ENCODE data around the gene ELF3. TPM values are rescaled to one million over a fixed set of nuclear protein-coding genes. Genes with fewer than 3 reads are reported as not detected.

Gene ELF3
- total RNA-seq, 1 donor from 2014 or later: 0.68 TPM

- DNase-seq: no peak
- no peak overlapping the region for H3K4me3 Mint-ChIP-seq
- H3K27me3 Mint-ChIP-seq: no peaks in the 10 kb centered on the region
- H3K36me3 Mint-ChIP-seq (ENCODE audit: low read depth): peaks cover 31% of the 10 kb centered on the region
- peaks cover 3% of the 10 kb centered on the region for H3K4me1 Mint-ChIP-seq
- no peaks in the 10 kb centered on the region for H3K9me3 Mint-ChIP-seq
- H3K27ac Mint-ChIP-seq: no peak overlapping the region
- intact Hi-C loops (cut with micrococcal nuclease): no loop called here
Measured at GRCh38 chr1:201989354-201990128, 20.8 kb upstream of the ELF3 start.

GRCh38 chr1:201990427-201990826 is 20.0 kb upstream of the ELF3 start:
- no peak for DNase-seq
- no peak overlapping the region for H3K27ac Mint-ChIP-seq
- no peak overlapping the region for H3K4me3 Mint-ChIP-seq
- H3K27me3 Mint-ChIP-seq: no peaks in the 10 kb centered on the region
- H3K4me1 Mint-ChIP-seq: peaks cover 3% of the 10 kb centered on the region
- H3K36me3 Mint-ChIP-seq (ENCODE audit: low read depth): peaks cover 31% of the 10 kb centered on the region
- intact Hi-C loops (cut with micrococcal nuclease): no loop called here
- no peaks in the 10 kb centered on the region for H3K9me3 Mint-ChIP-seq

DNA sequence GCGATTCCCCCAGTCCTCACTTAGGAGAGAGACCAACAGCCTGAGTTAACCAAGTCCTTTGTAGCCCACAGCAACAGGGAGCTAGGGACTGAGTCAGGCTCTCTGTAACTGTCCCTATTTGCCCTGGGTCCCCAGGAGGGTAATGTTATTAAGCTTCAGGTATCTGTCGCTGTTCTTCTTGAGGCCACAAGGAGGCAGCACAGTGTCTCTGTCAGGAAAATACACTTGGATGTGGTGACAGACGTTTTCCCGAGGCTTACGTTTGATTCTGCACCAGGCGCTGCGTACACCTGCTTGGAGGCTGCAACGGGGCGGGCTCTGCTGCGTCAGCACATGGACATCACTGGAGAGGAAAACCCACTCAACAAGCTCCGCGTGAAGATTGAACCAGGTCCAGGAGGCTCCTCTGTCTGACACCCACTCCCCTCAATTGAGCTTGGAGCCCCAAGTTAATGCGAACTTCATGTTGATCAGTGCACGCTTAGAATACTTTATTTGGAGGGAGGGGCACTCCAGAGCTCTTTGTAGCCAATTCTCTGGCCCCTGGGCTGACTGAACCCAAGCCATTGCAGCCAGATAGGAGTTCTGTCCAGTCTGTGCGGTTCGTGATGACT is 10.7 kb upstream of the ELF3 start:
- no peak overlapping the region for H3K27ac Mint-ChIP-seq
- no peaks in the 10 kb centered on the region for H3K27me3 Mint-ChIP-seq
- intact Hi-C loops (cut with micrococcal nuclease): loop anchor here (2.0 kb wide), 1 partner anchor 119 kb away; no protein-coding TSS in a partner anchor
- DNase-seq: peak; percentile 70
- peaks cover 33% of the 10 kb centered on the region for H3K36me3 Mint-ChIP-seq (ENCODE audit: low read depth)
- H3K4me3 Mint-ChIP-seq: no peak overlapping the region
- no peaks in the 10 kb centered on the region for H3K9me3 Mint-ChIP-seq
- no peaks in the 10 kb centered on the region for H3K4me1 Mint-ChIP-seq

GRCh38 chr1:202002507-202002906 is 7.9 kb upstream of the ELF3 start:
- no peaks in the 10 kb centered on the region for H3K27me3 Mint-ChIP-seq
- peaks cover 35% of the 10 kb centered on the region for H3K36me3 Mint-ChIP-seq (ENCODE audit: low read depth)
- H3K9me3 Mint-ChIP-seq: no peaks in the 10 kb centered on the region
- no peak overlapping the region for H3K27ac Mint-ChIP-seq
- no peaks in the 10 kb centered on the region for H3K4me1 Mint-ChIP-seq
- H3K4me3 Mint-ChIP-seq: no peak overlapping the region
- intact Hi-C loops (cut with micrococcal nuclease): no loop called here
- no peak for DNase-seq

DNA sequence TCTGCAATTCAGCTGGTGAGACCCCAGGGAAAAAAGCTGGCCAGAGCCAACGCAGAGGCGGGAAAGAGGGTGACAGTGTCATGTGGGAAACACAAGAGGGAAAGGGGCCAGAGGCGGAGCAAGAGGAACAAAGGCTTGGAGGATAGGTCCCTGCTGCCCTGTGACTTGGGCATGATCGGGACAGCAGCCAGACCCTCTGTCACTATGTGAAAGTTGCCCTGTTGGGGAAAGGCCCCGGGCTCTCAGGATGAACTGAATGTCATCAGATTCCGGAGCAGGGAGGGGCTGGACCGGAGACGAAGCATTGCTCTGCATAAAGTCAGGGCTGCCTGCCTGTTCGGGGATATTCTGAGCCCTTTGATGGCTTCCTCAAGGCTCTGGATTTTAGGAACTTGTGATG is 5.7 kb upstream of the ELF3 start:
- intact Hi-C loops (cut with micrococcal nuclease): no loop called here
- no peak for DNase-seq

DNA sequence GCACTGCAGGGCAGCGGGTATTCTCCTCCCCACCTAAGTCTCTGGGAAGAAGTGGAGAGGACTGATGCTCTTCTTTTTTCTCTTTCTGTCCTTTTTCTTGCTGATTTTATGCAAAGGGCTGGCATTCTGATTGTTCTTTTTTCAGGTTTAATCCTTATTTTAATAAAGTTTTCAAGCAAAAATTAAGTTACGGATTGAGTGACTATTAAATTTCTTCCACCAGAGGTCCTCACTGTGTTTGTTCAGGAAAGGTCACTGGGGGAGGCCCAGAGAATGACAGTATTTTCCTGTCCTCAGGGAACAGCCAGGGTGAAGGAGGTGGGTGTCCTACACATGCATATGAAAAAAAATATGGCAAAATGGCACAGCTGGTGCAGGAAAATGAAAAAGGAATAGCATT is 4.4 kb upstream of the ELF3 start:
- Mint-ChIP-seq H3K27me3 (no peaks in the 10 kb centered on the region), H3K4me3 (no peak overlapping the region), H3K4me1 (peaks cover 2% of the 10 kb centered on the region), H3K36me3 (ENCODE audit: low read depth) (peaks cover 19% of the 10 kb centered on the region), H3K9me3 (no peaks in the 10 kb centered on the region), H3K27ac (no peak overlapping the region)
- intact Hi-C loops (cut with micrococcal nuclease): no loop called here
- DNase-seq: no peak

More for the DNA sequence above, 5.7 kb upstream of the ELF3 start:
- Mint-ChIP-seq H3K36me3 (ENCODE audit: low read depth) (peaks cover 28% of the 10 kb centered on the region), H3K4me1 (peaks cover 2% of the 10 kb centered on the region), H3K27me3 (no peaks in the 10 kb centered on the region), H3K4me3 (no peak overlapping the region), H3K27ac (no peak overlapping the region), H3K9me3 (no peaks in the 10 kb centered on the region)

GRCh38 chr1:202007304-202007703 is 3.1 kb upstream of the ELF3 start:
- no peak for DNase-seq
- no peaks in the 10 kb centered on the region for H3K27me3 Mint-ChIP-seq
- no peak overlapping the region for H3K4me3 Mint-ChIP-seq
- intact Hi-C loops (cut with micrococcal nuclease): no loop called here
- H3K9me3 Mint-ChIP-seq: no peaks in the 10 kb centered on the region
- no peak overlapping the region for H3K27ac Mint-ChIP-seq
- peaks cover 2% of the 10 kb centered on the region for H3K4me1 Mint-ChIP-seq
- peaks cover 15% of the 10 kb centered on the region for H3K36me3 Mint-ChIP-seq (ENCODE audit: low read depth)

GRCh38 chr1:202007805-202008489 is 2.4 kb upstream of the ELF3 start:
- H3K27ac Mint-ChIP-seq: no peak overlapping the region
- intact Hi-C loops (cut with micrococcal nuclease): loop anchor here (2.0 kb wide), 1 partner anchor 111 kb away; no protein-coding TSS in a partner anchor
- no peak for DNase-seq
- no peaks in the 10 kb centered on the region for H3K9me3 Mint-ChIP-seq
- no peak overlapping the region for H3K4me3 Mint-ChIP-seq
- no peaks in the 10 kb centered on the region for H3K27me3 Mint-ChIP-seq
- peaks cover 13% of the 10 kb centered on the region for H3K36me3 Mint-ChIP-seq (ENCODE audit: low read depth)
- H3K4me1 Mint-ChIP-seq: peaks cover 2% of the 10 kb centered on the region

DNA sequence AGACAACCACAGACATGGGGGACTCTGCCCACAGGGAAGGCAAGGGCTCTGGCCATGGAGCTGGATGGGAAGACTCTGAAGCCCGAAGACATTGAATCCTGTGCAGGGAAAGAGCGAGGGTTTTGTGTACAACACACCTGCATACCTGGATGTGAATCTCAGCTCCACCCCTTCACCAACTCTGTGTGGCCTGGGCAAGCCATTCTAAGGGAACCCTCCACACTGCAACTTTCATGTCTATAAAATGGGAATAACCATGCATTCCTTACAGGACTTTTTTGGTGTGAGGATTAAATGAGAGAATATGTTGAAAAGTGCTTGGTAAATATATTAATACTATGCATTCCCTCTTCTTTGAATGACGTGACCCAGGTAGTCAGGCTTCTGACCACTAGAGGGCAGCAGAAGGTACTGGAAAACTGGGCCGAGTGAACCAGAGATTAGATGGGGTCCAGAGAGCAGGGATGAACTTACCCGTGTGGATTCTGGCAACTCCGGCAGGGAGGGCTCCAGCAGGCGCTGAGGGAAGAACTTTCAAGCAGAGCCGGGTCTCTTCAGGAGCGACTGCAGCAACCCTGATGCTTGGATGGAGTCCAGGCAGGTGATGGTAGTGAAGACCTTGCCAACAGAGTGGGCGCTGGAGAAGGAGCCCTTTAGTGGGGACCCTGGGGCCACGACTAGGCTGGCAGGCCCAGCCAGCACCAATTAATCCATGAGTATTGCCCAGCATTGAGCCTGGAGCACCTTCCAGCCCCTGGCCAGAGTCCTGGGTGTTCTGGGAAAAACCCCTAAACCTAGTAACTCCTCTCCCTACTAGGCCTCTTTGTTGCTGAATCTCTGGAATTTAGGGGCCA is 834 bp upstream of the ELF3 start:
- H3K9me3 Mint-ChIP-seq: no peaks in the 10 kb centered on the region
- H3K27me3 Mint-ChIP-seq: no peaks in the 10 kb centered on the region
- H3K4me1 Mint-ChIP-seq: peaks cover 2% of the 10 kb centered on the region
- H3K27ac Mint-ChIP-seq: no peak overlapping the region
- peak; percentile 89 for DNase-seq
- peaks cover 8% of the 10 kb centered on the region for H3K36me3 Mint-ChIP-seq (ENCODE audit: low read depth)
- no peak overlapping the region for H3K4me3 Mint-ChIP-seq
- intact Hi-C loops (cut with micrococcal nuclease): loop anchor here (1.0 to 2.0 kb wide), 2 partner anchors 109 to 126 kb away; no protein-coding TSS in a partner anchor

GRCh38 chr1:202011994-202012393 is 1.6 kb downstream of the ELF3 start:
- Mint-ChIP-seq H3K27ac (no peak overlapping the region), H3K27me3 (peaks cover 2% of the 10 kb centered on the region), H3K4me1 (peaks cover 2% of the 10 kb centered on the region), H3K36me3 (ENCODE audit: low read depth) (peaks cover 1% of the 10 kb centered on the region), H3K4me3 (no peak overlapping the region), H3K9me3 (no peaks in the 10 kb centered on the region)
- no peak for DNase-seq
- intact Hi-C loops (cut with micrococcal nuclease): no loop called here

GRCh38 chr1:202012544-202013478 is 2.4 kb downstream of the ELF3 start:
- Mint-ChIP-seq H3K27ac (no peak overlapping the region), H3K27me3 (peaks cover 3% of the 10 kb centered on the region), H3K36me3 (ENCODE audit: low read depth) (no peaks in the 10 kb centered on the region), H3K9me3 (no peaks in the 10 kb centered on the region), H3K4me1 (peaks cover 2% of the 10 kb centered on the region), H3K4me3 (no peak overlapping the region)
- intact Hi-C loops (cut with micrococcal nuclease): no loop called here
- no peak for DNase-seq

- Mint-ChIP-seq H3K9me3 (no peaks in the 10 kb centered on the region), H3K27ac (no peak overlapping the region), H3K4me3 (no peak overlapping the region), H3K36me3 (ENCODE audit: low read depth) (no peaks in the 10 kb centered on the region), H3K27me3 (peaks cover 3% of the 10 kb centered on the region), H3K4me1 (peaks cover 2% of the 10 kb centered on the region)
- intact Hi-C loops (cut with micrococcal nuclease): no loop called here
- no peak for DNase-seq
Measured at GRCh38 chr1:202013603-202014002, 3.2 kb downstream of the ELF3 start.

DNA sequence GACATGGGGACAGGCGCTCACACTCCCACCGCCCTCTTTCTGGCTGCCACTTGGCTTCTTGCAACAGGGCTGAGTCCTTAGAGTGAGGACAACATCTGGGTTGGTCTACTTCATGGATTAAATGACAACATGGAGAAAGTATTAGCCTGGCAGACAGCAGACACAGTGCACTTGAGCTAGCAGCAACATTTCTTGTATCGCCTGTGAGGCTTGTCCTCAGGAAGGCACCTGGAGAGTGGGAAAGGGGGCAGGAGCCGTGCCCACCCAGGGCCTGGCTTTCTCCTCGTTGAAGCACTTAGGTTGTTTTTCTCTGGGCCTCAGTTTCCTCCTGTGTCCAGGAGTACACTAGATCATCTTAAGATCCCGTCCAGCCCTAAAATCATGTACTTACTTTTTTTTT is 3.7 kb downstream of the ELF3 start:
- no peaks in the 10 kb centered on the region for H3K9me3 Mint-ChIP-seq
- no peak overlapping the region for H3K27ac Mint-ChIP-seq
- no peaks in the 10 kb centered on the region for H3K36me3 Mint-ChIP-seq (ENCODE audit: low read depth)
- no peak overlapping the region for H3K4me3 Mint-ChIP-seq
- peaks cover 3% of the 10 kb centered on the region for H3K27me3 Mint-ChIP-seq
- peaks cover 2% of the 10 kb centered on the region for H3K4me1 Mint-ChIP-seq
- intact Hi-C loops (cut with micrococcal nuclease): no loop called here
- no peak for DNase-seq
